GM12878 (cell line): ENCODE results near the gene NHSL1.

ENCODE experiments used
- CBX5 ChIP-seq: sonication (generic); IDR thresholded peaks from 2 replicates; pipeline ENCODE4 v1.6.1; 2016; ENCODE audit warnings: low read depth, moderate library complexity, mild to moderate bottlenecking, inconsistent platforms
- CREM ChIP-seq: IDR thresholded peaks from 2 replicates; pipeline ENCODE4 v1.6.1; 2014; ENCODE audit warnings: antibody characterized with exemption, low read depth
- EP300 ChIP-seq, 2 experiments: fragments of 150-350 bp in 1 of 2; IDR thresholded peaks; 2 replicates each; pipeline ENCODE4 v1.6.1; 2011 to 2012; ENCODE audit warnings: low read depth in 2 of 2, low read length in 2 of 2, borderline replicate concordance in 1 of 2, improper control_type of control experiment in 1 of 2, inconsistent platforms in 1 of 2; ENCODE audit not compliant: control insufficient read depth in 1 of 2
- POLR2A ChIP-seq: IDR thresholded peaks from 2 replicates; pipeline ENCODE4 v1.6.1; 2011; ENCODE audit warnings: low read depth, mild to moderate bottlenecking, low read length
- POLR2AphosphoS2 ChIP-seq: IDR thresholded peaks from 2 replicates; pipeline ENCODE4 v1.6.1; 2011; ENCODE audit warnings: low read depth, mild to moderate bottlenecking, low read length, improper control_type of control experiment, moderate library complexity
- ZNF274 ChIP-seq: IDR thresholded peaks from one replicate; pipeline ENCODE4 v1.8.0; 2011; ENCODE audit not compliant: insufficient read length, insufficient read depth

GRCh38 chr6:138396709-138397108, 102.6 kb downstream of the NHSL1 start:
- TF ChIP-seq CREM, result no peak
- TF ChIP-seq POLR2A, result no peak
- TF ChIP-seq POLR2AphosphoS2, result no peak
- TF ChIP-seq ZNF274, result no peak
- no peak for TF ChIP-seq CBX5
- no peak for TF ChIP-seq EP300 (IDR thresholded peaks at IDR 0.05; ENCODE audit: borderline replicate concordance in 1 of 2, control insufficient read depth in 1 of 2, low read depth in 2 of 2, low read length in 2 of 2)
